ENCODE results near the gene XAB2.

XAB2 gene

GRCh38 chr19:7575434-7576040, 53.8 kb downstream of the XAB2 start:
- no peak for DNase-seq

- DNase-seq = no peak
Measured at GRCh38 chr19:7570761-7571160, 58.6 kb downstream of the XAB2 start.

All from activated CD4-positive, alpha-beta T cell treated with anti-CD3 and anti-CD28 coated beads, Interleukin-2, amount 50 U/mL, for 16 hours (primary cell).